Osteocyte (in vitro differentiated cells): ENCODE measurements around the gene DUSP16. TPM values are rescaled to one million over a fixed set of nuclear protein-coding genes. Genes with fewer than 3 reads are reported as not detected.
A peak's percentile ranks its signal among the peaks of the same experiment; 100 is the strongest.

Source experiments
- DNase-seq: peaks from one replicate; pipeline ENCODE4 v3.0.0; 2021; ENCODE audit warnings: mixed read lengths; ENCODE audit not compliant: unreplicated experiment; ENCODE audit errors: extremely low spot score
- H3K27ac Mint-ChIP-seq: one replicate; pipeline ENCODE4 v1.8.0; 2021; ENCODE audit warnings: mild to moderate bottlenecking, mixed read lengths; ENCODE audit not compliant: unreplicated experiment
- H3K27me3 Mint-ChIP-seq: one replicate; pipeline ENCODE4 v1.8.0; 2021; ENCODE audit warnings: mixed read lengths; ENCODE audit not compliant: unreplicated experiment
- H3K36me3 Mint-ChIP-seq: one replicate; pipeline ENCODE4 v1.8.0; 2021; ENCODE audit warnings: mixed read lengths; ENCODE audit not compliant: unreplicated experiment
- H3K4me1 Mint-ChIP-seq: one replicate; pipeline ENCODE4 v1.8.0; 2021; ENCODE audit warnings: mixed read lengths; ENCODE audit not compliant: unreplicated experiment
- H3K4me3 Mint-ChIP-seq: one replicate; pipeline ENCODE4 v1.8.0; 2021; ENCODE audit warnings: mild to moderate bottlenecking, moderate library complexity, mixed read lengths; ENCODE audit not compliant: unreplicated experiment
- H3K9me3 Mint-ChIP-seq: one replicate; pipeline ENCODE4 v1.8.0; 2021; ENCODE audit warnings: mixed read lengths; ENCODE audit not compliant: unreplicated experiment
- total RNA-seq: library from RNA; stranded (reverse); gene quantifications from 2 replicates; pipeline ENCODE4 v1.2.1, GENCODE V29; 2021
- TF ChIP-seq, protein P1 (sequence below): fragments of 200-600 bp; sonication (generic); IDR thresholded peaks from 2 replicates; pipeline ENCODE4 v1.5.0; 2021; ENCODE audit warnings: antibody characterized with exemption, mild to moderate bottlenecking, moderate library complexity

DUSP16 gene
- total RNA-seq, 1 donor from 2014 or later, result 10.3 TPM

DNA sequence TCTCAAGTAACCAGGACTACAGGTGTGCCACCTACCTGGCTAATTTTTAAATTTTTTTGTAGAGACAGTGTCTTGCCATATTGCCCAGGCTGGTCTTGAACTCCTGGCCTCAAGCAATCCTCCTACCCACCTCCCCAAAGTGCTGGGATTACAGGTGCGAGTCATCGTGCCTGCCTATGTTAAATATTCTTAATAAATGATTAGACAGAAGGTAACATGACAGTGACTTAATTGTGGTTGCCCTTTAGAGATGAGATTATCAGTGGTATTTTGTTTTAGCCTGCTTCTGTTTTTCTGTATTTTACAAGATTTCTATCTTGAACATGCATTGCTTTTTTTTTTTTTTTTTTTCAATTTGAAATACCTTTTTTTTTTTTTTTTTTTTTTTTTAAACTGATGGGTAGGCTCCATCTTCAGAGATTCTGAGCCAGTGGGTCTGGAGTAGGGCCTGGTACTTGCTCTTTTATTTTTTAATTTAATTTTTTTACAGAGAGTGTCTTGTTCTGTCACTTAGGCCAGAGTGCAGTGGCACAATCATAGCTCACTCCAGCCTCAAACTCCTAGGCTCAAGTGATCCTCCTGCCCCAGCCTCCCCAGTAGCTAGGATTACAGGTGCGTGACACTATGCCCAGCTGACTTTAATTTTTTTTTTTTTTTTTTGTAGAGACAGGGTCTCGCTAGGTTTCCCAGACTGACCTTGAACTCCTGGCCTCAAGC, 117.3 kb downstream of the DUSP16 start:
- TF ChIP-seq, protein P1, sequence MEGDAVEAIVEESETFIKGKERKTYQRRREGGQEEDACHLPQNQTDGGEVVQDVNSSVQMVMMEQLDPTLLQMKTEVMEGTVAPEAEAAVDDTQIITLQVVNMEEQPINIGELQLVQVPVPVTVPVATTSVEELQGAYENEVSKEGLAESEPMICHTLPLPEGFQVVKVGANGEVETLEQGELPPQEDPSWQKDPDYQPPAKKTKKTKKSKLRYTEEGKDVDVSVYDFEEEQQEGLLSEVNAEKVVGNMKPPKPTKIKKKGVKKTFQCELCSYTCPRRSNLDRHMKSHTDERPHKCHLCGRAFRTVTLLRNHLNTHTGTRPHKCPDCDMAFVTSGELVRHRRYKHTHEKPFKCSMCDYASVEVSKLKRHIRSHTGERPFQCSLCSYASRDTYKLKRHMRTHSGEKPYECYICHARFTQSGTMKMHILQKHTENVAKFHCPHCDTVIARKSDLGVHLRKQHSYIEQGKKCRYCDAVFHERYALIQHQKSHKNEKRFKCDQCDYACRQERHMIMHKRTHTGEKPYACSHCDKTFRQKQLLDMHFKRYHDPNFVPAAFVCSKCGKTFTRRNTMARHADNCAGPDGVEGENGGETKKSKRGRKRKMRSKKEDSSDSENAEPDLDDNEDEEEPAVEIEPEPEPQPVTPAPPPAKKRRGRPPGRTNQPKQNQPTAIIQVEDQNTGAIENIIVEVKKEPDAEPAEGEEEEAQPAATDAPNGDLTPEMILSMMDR, result no peak
- Mint-ChIP-seq H3K36me3 (no peaks in the 10 kb centered on the region), H3K27ac (no peak overlapping the region), H3K27me3 (no peaks in the 10 kb centered on the region), H3K9me3 (no peaks in the 10 kb centered on the region), H3K4me3 (no peak overlapping the region), H3K4me1 (peaks cover 33% of the 10 kb centered on the region)
- no peak for DNase-seq

DNA sequence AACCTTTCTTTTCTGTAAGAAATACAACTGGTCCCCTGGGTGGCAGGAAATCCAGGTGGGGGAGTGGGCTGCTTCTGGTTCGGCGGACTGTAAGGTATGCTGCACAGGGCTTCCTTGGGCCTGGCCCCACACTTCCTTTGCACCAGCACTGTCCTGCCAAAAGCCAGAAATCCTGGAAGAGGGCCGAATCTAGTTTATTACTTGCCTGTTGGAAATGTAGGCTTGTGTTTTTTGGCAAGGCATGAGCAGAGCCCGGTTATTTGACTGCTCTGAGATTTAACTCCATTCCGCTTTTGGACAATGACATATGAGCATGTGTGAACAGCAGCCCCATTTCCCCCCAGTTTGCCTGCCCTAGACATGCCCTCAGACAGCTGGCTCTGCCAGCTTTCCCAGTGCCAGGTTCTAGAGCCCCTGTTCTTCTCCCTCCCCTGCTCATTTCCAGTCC, 119.2 kb downstream of the DUSP16 start:
- no peak for DNase-seq
- peak overlapping the region; percentile 90 for H3K27ac Mint-ChIP-seq
- peaks cover 25% of the 10 kb centered on the region for H3K4me1 Mint-ChIP-seq

DNA sequence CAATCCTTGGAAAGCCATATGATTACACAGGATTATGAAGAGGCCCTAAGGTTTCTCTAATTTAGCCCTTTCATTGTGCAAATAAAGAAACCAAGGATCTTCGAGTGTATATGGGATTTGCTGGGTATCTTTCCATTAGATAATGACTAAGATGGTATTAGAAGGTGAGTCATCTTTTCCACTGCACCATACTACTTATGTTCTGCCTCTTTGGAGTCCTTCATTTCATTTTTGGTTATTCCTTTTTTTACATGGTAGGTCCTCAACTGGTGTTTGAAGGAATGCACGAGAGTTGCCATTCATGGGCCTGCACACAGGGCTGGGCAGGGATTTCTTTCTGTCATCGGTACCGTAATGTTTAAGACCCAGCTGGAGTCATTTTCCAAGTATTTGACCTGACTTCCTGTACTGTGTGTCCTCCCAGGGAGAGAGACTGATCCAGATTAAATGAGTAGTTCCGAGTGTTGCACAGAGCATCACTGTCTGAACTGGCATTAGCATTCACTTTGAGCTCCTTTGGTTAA, 120.1 kb downstream of the DUSP16 start:
- Mint-ChIP-seq H3K9me3 (no peaks in the 10 kb centered on the region), H3K4me3 (no peak overlapping the region), H3K36me3 (no peaks in the 10 kb centered on the region), H3K27ac (peak overlapping the region; percentile 90), H3K27me3 (no peaks in the 10 kb centered on the region), H3K4me1 (peaks cover 25% of the 10 kb centered on the region)
- TF ChIP-seq, protein P1, result no peak
- DNase-seq, result no peak

More for the DNA sequence above, 119.2 kb downstream of the DUSP16 start:
- H3K4me3 Mint-ChIP-seq, result no peak overlapping the region
- no peaks in the 10 kb centered on the region for H3K36me3 Mint-ChIP-seq
- TF ChIP-seq, protein P1, result no peak
- H3K27me3 Mint-ChIP-seq, result no peaks in the 10 kb centered on the region
- no peaks in the 10 kb centered on the region for H3K9me3 Mint-ChIP-seq

DNA sequence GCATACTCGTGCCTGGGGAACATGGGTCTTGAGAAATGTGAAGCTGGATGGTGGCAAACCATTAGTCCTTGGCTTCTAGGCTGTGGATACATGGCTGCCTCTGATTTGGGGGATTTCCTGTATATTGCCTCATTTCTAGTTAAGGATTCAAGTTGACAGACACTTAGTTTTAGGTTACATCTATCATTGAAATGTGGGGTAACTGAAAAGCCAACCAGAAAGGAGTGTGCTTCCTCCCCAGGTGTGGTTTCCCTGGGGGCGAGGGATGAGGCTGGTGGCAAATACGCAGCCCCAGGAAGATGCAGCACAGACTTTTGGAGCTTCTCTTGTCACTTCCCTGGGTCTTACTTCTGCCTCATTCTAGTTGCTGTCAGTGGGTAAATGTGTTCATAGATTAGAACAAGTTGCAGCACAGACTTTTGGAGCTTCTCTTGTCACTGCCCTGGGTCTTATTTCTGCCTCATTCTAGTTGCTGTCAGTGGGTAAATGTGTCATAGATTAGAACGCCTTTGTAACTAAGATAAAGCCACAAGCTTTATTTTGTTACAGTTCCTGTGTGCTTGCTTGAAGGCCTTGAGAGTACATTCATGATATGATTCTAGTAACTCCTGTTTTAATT, 120.7 kb downstream of the DUSP16 start:
- no peaks in the 10 kb centered on the region for H3K27me3 Mint-ChIP-seq
- H3K9me3 Mint-ChIP-seq, result no peaks in the 10 kb centered on the region
- TF ChIP-seq, protein P1, result no peak
- peaks cover 25% of the 10 kb centered on the region for H3K4me1 Mint-ChIP-seq
- no peak for DNase-seq
- no peak overlapping the region for H3K4me3 Mint-ChIP-seq
- H3K36me3 Mint-ChIP-seq, result peaks cover 6% of the 10 kb centered on the region
- peak overlapping the region; percentile 90 for H3K27ac Mint-ChIP-seq

DNA sequence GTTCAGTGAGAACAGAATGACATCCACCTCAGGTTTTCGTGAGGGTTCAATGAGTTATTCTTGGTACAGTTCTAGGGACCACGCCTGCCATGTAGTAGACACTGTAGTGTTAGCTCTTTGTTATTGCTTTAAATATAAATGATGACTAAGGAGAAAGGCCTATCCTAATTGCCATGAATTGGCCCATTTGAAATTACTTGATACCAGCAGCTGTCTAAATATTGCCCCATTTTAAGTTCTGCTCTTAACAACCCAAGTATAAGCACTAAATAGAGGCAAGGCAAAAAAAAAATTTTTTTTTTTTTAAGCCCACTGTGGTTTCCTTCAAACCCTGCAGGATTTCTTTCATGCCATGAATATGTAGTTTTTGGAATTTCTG, 121.2 kb downstream of the DUSP16 start:
- Mint-ChIP-seq H3K9me3 (no peaks in the 10 kb centered on the region), H3K36me3 (peaks cover 10% of the 10 kb centered on the region), H3K27me3 (no peaks in the 10 kb centered on the region), H3K4me3 (no peak overlapping the region), H3K27ac (peak overlapping the region; percentile 90), H3K4me1 (peaks cover 25% of the 10 kb centered on the region)
- DNase-seq, result no peak
- TF ChIP-seq, protein P1, result no peak
